ENCODE results near the gene ADAMTS7.
"Not testable (repeated sequence)": the region's sequence is repeated elsewhere in the genome, so short reads cannot be mapped to it uniquely, and the experiment has no call there.

Gene ADAMTS7

GRCh38 chr15:78755900-78756591, 55.2 kb downstream of the ADAMTS7 start:
- in situ Hi-C loops (cut with MboI; ENCODE audit: low sequenced_read_pairs), result not testable (repeated sequence)

GRCh38 chr15:78754637-78755280, 56.5 kb downstream of the ADAMTS7 start:
- in situ Hi-C loops (cut with MboI; ENCODE audit: low sequenced_read_pairs), result not testable (repeated sequence)

- in situ Hi-C loops (cut with MboI; ENCODE audit: low sequenced_read_pairs), result not testable (repeated sequence)
Observed at GRCh38 chr15:78753751-78754535, 57.3 kb downstream of the ADAMTS7 start.

- in situ Hi-C loops (cut with MboI; ENCODE audit: low sequenced_read_pairs), result not testable (repeated sequence)
Observed at GRCh38 chr15:78753359-78753659, 58.0 kb downstream of the ADAMTS7 start.

DNA sequence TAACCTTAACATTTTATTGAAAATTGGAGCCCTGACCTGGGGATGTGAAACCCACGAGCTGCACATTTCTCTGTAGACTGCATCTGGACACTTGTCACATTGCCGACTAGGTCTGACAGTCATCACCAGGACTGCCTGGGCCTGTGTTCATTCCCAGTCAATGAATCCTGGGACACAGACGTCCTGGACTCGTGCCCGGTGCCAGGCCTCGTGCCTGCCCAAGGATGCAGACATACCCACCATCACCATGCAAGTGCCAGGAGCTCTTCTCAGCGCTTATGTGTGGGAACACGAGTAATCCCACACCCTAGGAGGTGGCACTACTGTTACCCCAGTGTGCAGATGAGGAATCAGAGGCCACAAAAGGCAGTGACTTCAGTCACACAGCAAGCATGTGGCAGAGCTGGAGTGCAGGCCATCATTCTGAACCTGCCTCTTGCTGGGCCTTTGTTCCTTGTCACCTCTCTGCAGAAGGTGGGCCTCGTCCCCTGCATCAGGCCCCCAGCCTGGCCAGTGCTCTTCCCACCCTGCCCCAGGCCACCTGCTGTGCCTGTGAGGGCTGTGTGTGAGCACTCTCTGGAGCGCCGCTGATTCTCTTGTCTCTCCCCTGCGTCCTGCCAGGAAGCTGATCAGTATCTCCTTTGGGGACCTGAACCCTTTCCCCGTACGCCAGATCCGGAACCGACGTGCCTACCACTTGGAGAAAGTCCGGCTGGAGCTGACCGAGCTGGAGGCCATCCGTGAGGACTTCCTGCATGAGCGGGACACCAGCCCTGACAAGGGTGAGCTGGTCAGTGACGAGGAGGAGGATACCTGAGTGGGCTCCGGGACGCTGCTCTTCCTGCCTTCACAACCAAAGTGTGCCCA, 58.5 kb downstream of the ADAMTS7 start:
- in situ Hi-C loops (cut with MboI; ENCODE audit: low sequenced_read_pairs), result no loop called here

GRCh38 chr15:78751602-78751979, 59.7 kb downstream of the ADAMTS7 start:
- in situ Hi-C loops (cut with MboI; ENCODE audit: low sequenced_read_pairs), result no loop called here

DNA sequence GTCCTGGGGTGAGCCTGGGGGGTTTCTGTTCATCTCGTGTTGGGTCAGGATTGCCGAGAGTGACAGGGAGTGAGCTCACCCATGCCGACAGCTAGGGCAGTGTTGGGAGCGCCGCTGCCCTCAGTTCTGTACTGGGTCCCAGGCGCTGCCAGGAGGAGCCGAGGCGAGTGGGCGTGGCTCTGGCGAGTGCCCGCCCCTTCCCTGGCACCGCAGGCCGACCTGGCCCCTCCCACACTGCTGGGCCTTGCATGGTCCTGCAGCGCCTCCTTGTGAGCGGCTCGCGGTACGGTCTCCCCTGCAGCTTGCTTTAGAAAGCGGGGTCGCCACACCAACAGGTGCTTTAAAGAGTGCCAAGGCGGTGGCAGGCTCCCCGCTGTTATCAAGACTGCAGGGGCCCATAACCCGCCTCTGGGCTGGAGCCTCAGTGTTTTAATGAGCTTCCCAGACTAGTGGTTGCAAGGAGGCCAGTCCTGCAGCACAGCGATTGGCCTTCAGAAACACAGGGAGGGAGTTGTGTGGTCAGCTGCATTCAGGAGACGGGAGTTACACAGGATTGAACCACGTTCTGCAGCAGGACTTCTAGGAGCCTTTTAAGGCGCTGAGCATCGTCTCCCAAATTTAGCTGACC, 60.2 kb downstream of the ADAMTS7 start:
- in situ Hi-C loops (cut with MboI; ENCODE audit: low sequenced_read_pairs), result not testable (repeated sequence)

DNA sequence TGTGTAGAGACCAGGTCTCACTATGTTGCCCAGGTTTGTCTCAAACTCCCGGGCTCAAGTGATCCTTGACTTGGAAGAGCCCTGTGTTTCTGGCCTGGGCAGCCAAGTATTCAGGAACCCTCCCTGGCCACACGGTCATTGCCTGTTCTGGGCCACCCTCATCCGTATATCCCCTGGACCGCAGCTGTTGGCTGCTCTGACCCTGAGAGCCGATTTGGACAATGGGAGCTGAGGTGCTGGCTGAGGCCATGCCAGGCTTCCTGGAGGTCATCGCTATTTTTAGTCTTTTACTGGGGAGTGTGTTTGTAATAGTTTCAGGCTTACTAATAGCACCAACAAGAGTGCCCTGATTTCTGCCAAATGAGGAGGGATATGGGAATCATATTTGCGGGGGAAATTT, 60.7 kb downstream of the ADAMTS7 start:
- in situ Hi-C loops (cut with MboI; ENCODE audit: low sequenced_read_pairs), result no loop called here

GRCh38 chr15:78749831-78750230, 61.4 kb downstream of the ADAMTS7 start:
- in situ Hi-C loops (cut with MboI; ENCODE audit: low sequenced_read_pairs), result loop anchor here (25.0 kb wide), 1 partner anchor 788 kb away; no protein-coding TSS in a partner anchor

DNA sequence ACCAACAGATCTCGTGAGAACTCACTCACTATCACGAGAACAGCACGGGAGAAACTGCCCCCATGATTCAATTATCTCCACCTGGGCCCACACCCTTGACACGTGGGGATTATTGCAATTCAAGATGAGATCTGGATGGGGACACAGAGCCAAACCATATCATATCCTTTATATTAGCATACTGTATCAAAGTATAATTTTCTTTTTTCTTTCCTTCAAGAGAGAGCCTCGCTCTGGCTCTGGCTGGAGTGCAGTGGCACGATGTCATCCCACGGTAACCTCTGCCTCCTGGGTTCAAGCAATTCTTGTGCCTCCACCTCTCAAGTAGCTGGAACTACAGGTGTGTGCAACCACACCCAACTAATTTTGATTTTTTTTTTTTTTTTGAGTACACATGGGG, 63.4 kb downstream of the ADAMTS7 start:
- in situ Hi-C loops (cut with MboI; ENCODE audit: low sequenced_read_pairs), result loop anchor here (25.0 kb wide), 1 partner anchor 786 kb away; no protein-coding TSS in a partner anchor

GRCh38 chr15:78741674-78742073, 69.6 kb downstream of the ADAMTS7 start:
- in situ Hi-C loops (cut with MboI; ENCODE audit: low sequenced_read_pairs), result loop anchor here (25.0 kb wide), 1 partner anchor 779 kb away; no protein-coding TSS in a partner anchor

GRCh38 chr15:78740904-78741274, 70.4 kb downstream of the ADAMTS7 start:
- in situ Hi-C loops (cut with MboI; ENCODE audit: low sequenced_read_pairs), result loop anchor here (25.0 kb wide), 1 partner anchor 779 kb away; no protein-coding TSS in a partner anchor

- in situ Hi-C loops (cut with MboI; ENCODE audit: low sequenced_read_pairs), result loop anchor here (25.0 kb wide), 1 partner anchor 778 kb away; no protein-coding TSS in a partner anchor
Observed at GRCh38 chr15:78739996-78740903, 71.0 kb downstream of the ADAMTS7 start.

DNA sequence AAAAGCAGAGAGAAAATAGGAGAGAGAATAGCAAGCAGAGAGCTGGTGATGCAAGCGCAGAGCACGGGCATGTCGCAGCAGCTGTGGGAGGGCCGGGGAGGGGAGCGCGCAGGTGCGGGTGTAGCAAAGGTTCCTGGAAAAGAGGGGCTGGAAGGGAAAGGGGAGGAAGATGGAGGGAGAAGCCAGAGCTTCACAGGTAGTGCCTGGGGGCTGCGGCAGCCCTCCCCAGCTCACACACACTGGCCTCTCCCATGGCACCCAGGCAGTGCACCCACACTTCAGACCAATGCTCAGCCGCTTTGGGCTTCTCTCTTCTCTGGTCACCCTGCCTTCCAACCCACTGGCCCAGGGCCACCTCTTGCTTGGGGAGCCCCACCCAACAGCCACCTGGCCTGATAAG, 72.1 kb downstream of the ADAMTS7 start:
- in situ Hi-C loops (cut with MboI; ENCODE audit: low sequenced_read_pairs), result loop anchor here (25.0 kb wide), 1 partner anchor 777 kb away; no protein-coding TSS in a partner anchor

DNA sequence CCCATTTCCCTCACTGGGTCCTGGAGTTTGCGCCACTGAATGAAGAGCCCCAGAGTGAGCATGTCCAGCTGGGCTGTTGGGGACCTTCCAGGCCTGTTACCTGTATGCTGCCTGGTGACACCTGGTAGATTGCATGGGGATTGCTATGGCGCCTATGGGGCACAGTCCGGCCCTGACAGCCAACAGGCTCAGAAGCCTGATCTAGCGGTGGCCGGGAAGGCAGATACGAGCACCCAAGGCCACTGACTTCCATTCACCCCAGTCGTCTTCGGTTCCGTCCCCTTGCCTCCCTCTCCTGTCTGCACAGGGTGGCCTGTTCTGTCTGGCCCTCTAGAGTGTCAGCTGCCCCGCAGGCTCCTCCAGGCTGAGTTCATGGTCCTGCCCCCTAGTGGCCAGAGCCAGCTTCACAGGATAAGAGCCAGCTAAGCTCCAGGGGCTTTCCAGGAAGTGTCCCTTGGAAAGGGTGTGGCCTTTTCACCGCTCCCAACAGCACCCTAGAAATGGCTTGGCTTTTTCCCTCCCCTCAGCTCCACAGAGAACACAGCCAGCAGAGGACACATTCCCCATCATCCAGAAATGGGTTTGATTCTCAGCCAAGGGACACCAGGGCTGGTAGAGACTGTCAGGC, 73.2 kb downstream of the ADAMTS7 start:
- in situ Hi-C loops (cut with MboI; ENCODE audit: low sequenced_read_pairs), result loop anchor here (25.0 kb wide), 1 partner anchor 776 kb away; no protein-coding TSS in a partner anchor

DNA sequence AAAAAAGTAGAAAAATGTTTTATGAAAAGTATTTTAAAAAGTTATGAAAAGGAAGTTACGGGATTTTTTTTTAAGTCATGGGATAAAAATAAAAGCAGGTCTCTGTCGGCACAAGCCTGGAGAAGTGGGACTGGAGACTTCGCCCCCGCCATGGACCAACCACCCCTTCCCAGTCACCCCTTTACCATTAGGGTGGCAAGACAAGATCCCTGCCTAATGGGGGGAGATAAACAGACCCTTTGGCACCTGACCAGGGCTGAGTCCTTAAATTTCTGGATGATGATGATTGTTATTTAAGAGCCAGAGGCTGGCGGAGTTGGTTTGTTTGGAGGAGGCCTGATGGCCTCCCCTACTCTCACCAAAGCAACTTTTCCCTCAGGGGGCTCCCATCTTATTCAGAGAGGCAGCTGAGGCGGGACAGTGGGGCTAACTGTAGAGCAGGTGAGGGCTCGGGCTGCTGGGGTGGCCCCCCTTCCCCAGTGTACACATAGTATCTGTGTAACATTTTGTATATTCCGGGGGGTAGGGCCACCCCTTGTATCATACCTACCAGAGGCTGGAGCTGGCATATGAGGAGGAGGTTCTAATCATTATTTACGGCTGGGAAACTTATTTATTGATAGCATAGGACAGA, 74.0 kb downstream of the ADAMTS7 start:
- in situ Hi-C loops (cut with MboI; ENCODE audit: low sequenced_read_pairs), result loop anchor here (25.0 kb wide), 1 partner anchor 775 kb away; no protein-coding TSS in a partner anchor

GRCh38 chr15:78736286-78736685, 75.0 kb downstream of the ADAMTS7 start:
- in situ Hi-C loops (cut with MboI; ENCODE audit: low sequenced_read_pairs), result loop anchor here (25.0 kb wide), 1 partner anchor 774 kb away; no protein-coding TSS in a partner anchor

Measured in HL-60/S4 (cell line).